Stimulated activated CD4-positive, alpha-beta T cell treated with anti-CD3 and anti-CD28 coated beads, Interleukin-12 subunit alpha, Interleukin-12 subunit beta, amount 100 ng/mL, for 24 hours (primary cell): Measurements from ENCODE around the gene LLGL2.

Experiments
- DNase-seq, 2 experiments: peaks; one replicate each; pipeline ENCODE4 v3.0.0-alpha.2; 2020; ENCODE audit warnings: low read depth in 2 of 2

LLGL2 gene

GRCh38 chr17:75549246-75550138 is 24.0 kb downstream of the LLGL2 start:
- no peak for DNase-seq

GRCh38 chr17:75550139-75550465 is 24.6 kb downstream of the LLGL2 start:
- DNase-seq = no peak

GRCh38 chr17:75551266-75551665 is 25.8 kb downstream of the LLGL2 start:
- no peak for DNase-seq

GRCh38 chr17:75552425-75553294 is 27.2 kb downstream of the LLGL2 start:
- DNase-seq = no peak

- no peak for DNase-seq
Observed at GRCh38 chr17:75553295-75554110, 28.0 kb downstream of the LLGL2 start.

- DNase-seq = no peak
Observed at GRCh38 chr17:75555679-75556153, 30.2 kb downstream of the LLGL2 start.

GRCh38 chr17:75557075-75557851 is 31.8 kb downstream of the LLGL2 start:
- DNase-seq = no peak

- no peak for DNase-seq
Observed at GRCh38 chr17:75557852-75558665, 32.6 kb downstream of the LLGL2 start.

- DNase-seq = no peak
Observed at GRCh38 chr17:75558666-75559530, 33.4 kb downstream of the LLGL2 start.

- no peak for DNase-seq
Observed at GRCh38 chr17:75559958-75560533, 34.5 kb downstream of the LLGL2 start.

- no peak for DNase-seq
Observed at GRCh38 chr17:75561927-75562603, 36.6 kb downstream of the LLGL2 start.

- no peak for DNase-seq
Observed at GRCh38 chr17:75563063-75563758, 37.7 kb downstream of the LLGL2 start.

GRCh38 chr17:75564195-75564594 is 38.7 kb downstream of the LLGL2 start:
- no peak for DNase-seq

- no peak for DNase-seq
Observed at GRCh38 chr17:75565066-75565465, 39.6 kb downstream of the LLGL2 start.

GRCh38 chr17:75565618-75566017 is 40.1 kb downstream of the LLGL2 start:
- DNase-seq = no peak

- no peak for DNase-seq
Observed at GRCh38 chr17:75566416-75566815, 40.9 kb downstream of the LLGL2 start.

- no peak for DNase-seq
Observed at GRCh38 chr17:75566834-75567233, 41.3 kb downstream of the LLGL2 start.
